GM20000 (cell line): ENCODE results near the gene TINAGL1.

Source experiments
- DNase-seq: peaks from one replicate; pipeline ENCODE4 v3.0.0; 2012; ENCODE audit warnings: low spot score
- CTCF ChIP-seq: IDR thresholded peaks from 2 replicates; pipeline ENCODE4 v1.5.1; 2012; ENCODE audit warnings: mild to moderate bottlenecking, control low read depth; ENCODE audit errors: extremely low read depth, missing control alignments

Gene TINAGL1

GRCh38 chr1:31607360-31607759, 31.0 kb downstream of the TINAGL1 start:
- no peak for TF ChIP-seq CTCF
- no peak for DNase-seq

GRCh38 chr1:31609514-31610118, 33.3 kb downstream of the TINAGL1 start:
- DNase-seq = no peak
- no peak for TF ChIP-seq CTCF

GRCh38 chr1:31614414-31615005, 38.2 kb downstream of the TINAGL1 start:
- no peak for TF ChIP-seq CTCF
- no peak for DNase-seq

GRCh38 chr1:31615414-31615813, 39.1 kb downstream of the TINAGL1 start:
- TF ChIP-seq CTCF = no peak
- no peak for DNase-seq

- no peak for DNase-seq
- TF ChIP-seq CTCF = no peak
Observed at GRCh38 chr1:31615939-31616338, 39.6 kb downstream of the TINAGL1 start.

- no peak for DNase-seq
- TF ChIP-seq CTCF = no peak
Observed at GRCh38 chr1:31617218-31617915, 41.1 kb downstream of the TINAGL1 start, which contains the start of gene HCRTR1. Gene HCRTR1, plus strand, starts transcription at chr1:31617689. Its CDS starts 1,504 bp downstream, at chr1:31619193.
